ENCODE results near the gene ZNF578.
"Not testable (repeated sequence)": the region's sequence is repeated elsewhere in the genome, so short reads cannot be mapped to it uniquely, and the experiment has no call there.

ZNF578 gene

GRCh38 chr19:52492201-52492993 is 39.0 kb downstream of the ZNF578 start:
- H3K27ac ChIP-seq: no peak overlapping the region
- no peak for TF ChIP-seq CTCF (IDR thresholded peaks at IDR 0.05)
- H2AFZ ChIP-seq: no peak overlapping the region
- no peaks in the 10 kb centered on the region for H3K4me1 ChIP-seq
- H3K79me2 ChIP-seq: no peaks in the 10 kb centered on the region
- no peak overlapping the region for H3K9ac ChIP-seq
- peak overlapping the region; percentile 48 for H3K4me2 ChIP-seq (ENCODE audit: low read length)
- no peaks in the 10 kb centered on the region for H3K27me3 ChIP-seq (ENCODE audit: control insufficient read depth, insufficient read depth, low read length)
- no peak overlapping the region for H3K4me3 ChIP-seq (ENCODE audit: low read depth, low read length)
- no peaks in the 10 kb centered on the region for H3K9me3 ChIP-seq (ENCODE audit: control insufficient read depth, low read length)
- H3K36me3 ChIP-seq (ENCODE audit: control insufficient read depth, insufficient read depth, low read length): no peaks in the 10 kb centered on the region

- H3K79me2 ChIP-seq: no peaks in the 10 kb centered on the region
- no peaks in the 10 kb centered on the region for H3K36me3 ChIP-seq (ENCODE audit: control insufficient read depth, insufficient read depth, low read length)
- TF ChIP-seq CTCF (IDR thresholded peaks at IDR 0.05): no peak
- no peak overlapping the region for H3K27ac ChIP-seq
- H3K4me3 ChIP-seq (ENCODE audit: low read depth, low read length): no peak overlapping the region
- H3K4me1 ChIP-seq: no peaks in the 10 kb centered on the region
- no peak overlapping the region for H2AFZ ChIP-seq
- no peaks in the 10 kb centered on the region for H3K9me3 ChIP-seq (ENCODE audit: control insufficient read depth, low read length)
- no peak overlapping the region for H3K9ac ChIP-seq
- H3K27me3 ChIP-seq (ENCODE audit: control insufficient read depth, insufficient read depth, low read length): no peaks in the 10 kb centered on the region
- H3K4me2 ChIP-seq (ENCODE audit: low read length): peak overlapping the region; percentile 48
Measured at GRCh38 chr19:52492994-52493470, 39.7 kb downstream of the ZNF578 start.

GRCh38 chr19:52494518-52494917 is 41.2 kb downstream of the ZNF578 start:
- Histone ChIP-seq H3K4me2 (ENCODE audit: low read length) (no peak overlapping the region), H3K4me3 (ENCODE audit: low read depth, low read length) (no peak overlapping the region), H3K4me1 (no peaks in the 10 kb centered on the region), H3K79me2 (no peaks in the 10 kb centered on the region), H3K27me3 (ENCODE audit: control insufficient read depth, insufficient read depth, low read length) (no peaks in the 10 kb centered on the region), H3K9me3 (ENCODE audit: control insufficient read depth, low read length) (no peaks in the 10 kb centered on the region), H3K36me3 (ENCODE audit: control insufficient read depth, insufficient read depth, low read length) (no peaks in the 10 kb centered on the region), H3K27ac (no peak overlapping the region), H2AFZ (no peak overlapping the region), H3K9ac (no peak overlapping the region)
- no peak for TF ChIP-seq CTCF (IDR thresholded peaks at IDR 0.05)

GRCh38 chr19:52498571-52498970 is 45.2 kb downstream of the ZNF578 start:
- H3K4me3 ChIP-seq (ENCODE audit: low read depth, low read length): no peak overlapping the region

GRCh38 chr19:52500474-52500873 is 47.1 kb downstream of the ZNF578 start:
- not testable (repeated sequence) for H3K27me3 ChIP-seq (ENCODE audit: control insufficient read depth, insufficient read depth, low read length); H2AFZ ChIP-seq; H3K4me1 ChIP-seq; H3K9me3 ChIP-seq (ENCODE audit: control insufficient read depth, low read length); H3K9ac ChIP-seq; H3K27ac ChIP-seq; H3K36me3 ChIP-seq (ENCODE audit: control insufficient read depth, insufficient read depth, low read length); H3K4me2 ChIP-seq (ENCODE audit: low read length); H3K4me3 ChIP-seq (ENCODE audit: low read depth, low read length); H3K79me2 ChIP-seq

More at GRCh38 chr19:52498571-52498970, 45.2 kb downstream of the ZNF578 start:
- H3K4me2 ChIP-seq (ENCODE audit: low read length): no peak overlapping the region
- no peaks in the 10 kb centered on the region for H3K27me3 ChIP-seq (ENCODE audit: control insufficient read depth, insufficient read depth, low read length)
- TF ChIP-seq CTCF (IDR thresholded peaks at IDR 0.05): no peak
- H3K27ac ChIP-seq: no peak overlapping the region
- no peaks in the 10 kb centered on the region for H3K4me1 ChIP-seq
- H3K9ac ChIP-seq: no peak overlapping the region
- H3K36me3 ChIP-seq (ENCODE audit: control insufficient read depth, insufficient read depth, low read length): no peaks in the 10 kb centered on the region
- no peaks in the 10 kb centered on the region for H3K9me3 ChIP-seq (ENCODE audit: control insufficient read depth, low read length)
- H3K79me2 ChIP-seq: no peaks in the 10 kb centered on the region
- H2AFZ ChIP-seq: no peak overlapping the region

- H3K4me2 ChIP-seq (ENCODE audit: low read length); H3K9ac ChIP-seq; H2AFZ ChIP-seq; H3K27ac ChIP-seq; H3K79me2 ChIP-seq; H3K9me3 ChIP-seq (ENCODE audit: control insufficient read depth, low read length); H3K4me3 ChIP-seq (ENCODE audit: low read depth, low read length); H3K36me3 ChIP-seq (ENCODE audit: control insufficient read depth, insufficient read depth, low read length); H3K4me1 ChIP-seq; H3K27me3 ChIP-seq (ENCODE audit: control insufficient read depth, insufficient read depth, low read length): not testable (repeated sequence)
Measured at GRCh38 chr19:52500991-52501390, 47.6 kb downstream of the ZNF578 start.

Data from parathyroid adenoma (tissue), 2 donors.